ENCODE results near the gene NELFE.

GRCh38 chr6:31967926-31968320, 9.2 kb upstream of the NELFE start:
- no peak for TF ChIP-seq POLR2A (IDR thresholded peaks at IDR 0.05)
- no peak for TF ChIP-seq CTCF (IDR thresholded peaks at IDR 0.05)
- TF ChIP-seq POLR2AphosphoS5 (IDR thresholded peaks at IDR 0.05) = no peak
